ENCODE data around the gene RAPGEFL1. TPM values are rescaled to one million over a fixed set of nuclear protein-coding genes. Genes with fewer than 3 reads are reported as not detected.
"Not testable (repeated sequence)": the region's sequence is repeated elsewhere in the genome, so short reads cannot be mapped to it uniquely, and the experiment has no call there.

Gene RAPGEFL1
- total RNA-seq, 1 donor from 2014 or later, result 3.7 TPM

DNA sequence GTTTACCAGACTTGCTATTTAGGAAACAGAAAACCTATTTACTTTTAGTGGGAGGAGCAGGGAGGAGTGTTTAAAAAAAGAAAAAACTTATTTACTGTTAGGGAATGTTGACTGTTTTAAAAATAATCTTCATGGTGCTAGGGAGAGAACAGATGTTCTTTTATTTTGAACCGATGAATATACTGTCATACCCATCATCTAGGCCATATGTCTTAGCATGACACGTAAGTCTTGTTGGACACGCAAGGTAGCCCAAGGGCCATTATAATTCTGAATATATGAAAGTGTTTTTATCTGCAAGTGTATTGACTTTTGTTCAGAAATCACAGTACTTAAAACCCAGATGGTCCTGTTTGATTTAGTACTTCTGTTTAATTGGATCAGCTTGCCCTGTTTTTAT is 53.4 kb downstream of the RAPGEFL1 start:
- TF ChIP-seq, protein P1, sequence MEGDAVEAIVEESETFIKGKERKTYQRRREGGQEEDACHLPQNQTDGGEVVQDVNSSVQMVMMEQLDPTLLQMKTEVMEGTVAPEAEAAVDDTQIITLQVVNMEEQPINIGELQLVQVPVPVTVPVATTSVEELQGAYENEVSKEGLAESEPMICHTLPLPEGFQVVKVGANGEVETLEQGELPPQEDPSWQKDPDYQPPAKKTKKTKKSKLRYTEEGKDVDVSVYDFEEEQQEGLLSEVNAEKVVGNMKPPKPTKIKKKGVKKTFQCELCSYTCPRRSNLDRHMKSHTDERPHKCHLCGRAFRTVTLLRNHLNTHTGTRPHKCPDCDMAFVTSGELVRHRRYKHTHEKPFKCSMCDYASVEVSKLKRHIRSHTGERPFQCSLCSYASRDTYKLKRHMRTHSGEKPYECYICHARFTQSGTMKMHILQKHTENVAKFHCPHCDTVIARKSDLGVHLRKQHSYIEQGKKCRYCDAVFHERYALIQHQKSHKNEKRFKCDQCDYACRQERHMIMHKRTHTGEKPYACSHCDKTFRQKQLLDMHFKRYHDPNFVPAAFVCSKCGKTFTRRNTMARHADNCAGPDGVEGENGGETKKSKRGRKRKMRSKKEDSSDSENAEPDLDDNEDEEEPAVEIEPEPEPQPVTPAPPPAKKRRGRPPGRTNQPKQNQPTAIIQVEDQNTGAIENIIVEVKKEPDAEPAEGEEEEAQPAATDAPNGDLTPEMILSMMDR (IDR thresholded peaks at IDR 0.05; ENCODE audit: borderline replicate concordance), result no peak
- Histone ChIP-seq H3K9me3 (replicated peaks) (no peaks in the 10 kb centered on the region), H3K27me3 (ENCODE audit: low read depth) (no peaks in the 10 kb centered on the region), H3K36me3 (peaks cover 37% of the 10 kb centered on the region), H3K4me1 (peaks cover 17% of the 10 kb centered on the region), H3K27ac (replicated peaks) (no peak overlapping the region), H3K4me3 (no peak overlapping the region)
- no peak for DNase-seq
- intact Hi-C loops (cut with micrococcal nuclease), result no loop called here

DNA sequence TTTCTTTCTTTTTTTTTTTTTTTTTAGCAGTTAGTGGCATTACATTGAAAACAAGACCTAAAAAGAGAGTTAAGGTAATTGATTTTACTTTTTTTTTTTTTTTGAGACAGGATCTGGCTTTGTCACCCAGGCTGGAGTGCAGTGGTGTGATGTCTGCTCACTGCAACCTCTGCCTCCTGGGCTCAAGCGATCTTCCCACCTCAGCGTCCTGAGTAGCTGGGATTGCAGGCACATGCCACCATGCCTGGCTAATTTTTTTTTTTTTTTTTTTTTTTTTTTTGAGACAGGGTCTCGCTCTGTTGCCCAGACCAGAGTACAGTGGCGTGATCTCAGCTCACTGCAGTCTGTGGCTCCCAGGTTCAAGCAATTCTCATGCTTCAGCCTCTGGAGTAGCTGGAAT is 54.7 kb downstream of the RAPGEFL1 start:
- intact Hi-C loops (cut with micrococcal nuclease); DNase-seq; H3K27me3 ChIP-seq (ENCODE audit: low read depth); H3K27ac ChIP-seq (replicated peaks); H3K9me3 ChIP-seq (replicated peaks); H3K4me3 ChIP-seq: not testable (repeated sequence)
- H3K36me3 ChIP-seq, result peaks cover 37% of the 10 kb centered on the region
- H3K4me1 ChIP-seq, result peaks cover 10% of the 10 kb centered on the region

DNA sequence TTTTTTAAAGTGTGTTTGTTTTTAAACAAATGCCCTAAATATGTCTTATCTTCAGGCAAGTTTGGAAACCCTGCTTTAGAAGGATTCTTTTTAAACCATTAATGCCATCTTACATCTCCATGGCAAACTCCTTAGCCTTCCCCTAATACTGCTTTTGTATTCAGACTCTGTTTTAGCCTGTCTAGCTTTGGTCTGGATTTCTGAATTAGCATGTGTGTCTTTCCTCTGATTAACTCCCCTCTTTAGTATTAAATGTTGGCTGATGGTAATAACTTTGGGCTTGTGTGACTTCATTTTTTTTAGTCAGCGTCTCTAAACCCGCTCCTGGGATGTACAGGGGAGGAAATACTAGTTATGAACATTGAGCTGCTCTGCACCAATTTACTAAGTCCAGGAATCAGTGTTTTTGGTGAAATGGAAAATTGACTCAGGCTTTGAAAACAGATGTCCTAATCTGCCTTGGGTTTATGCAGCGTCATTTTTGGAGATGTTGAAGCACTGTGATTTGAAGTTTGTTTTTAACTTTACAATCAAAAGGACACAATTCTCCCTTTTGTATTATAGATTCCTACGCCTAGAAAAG is 64.1 kb downstream of the RAPGEFL1 start:
- Histone ChIP-seq H3K27me3 (ENCODE audit: low read depth) (no peaks in the 10 kb centered on the region), H3K4me1 (peaks cover 38% of the 10 kb centered on the region), H3K9me3 (replicated peaks) (no peaks in the 10 kb centered on the region), H3K27ac (replicated peaks) (no peak overlapping the region), H3K36me3 (no peaks in the 10 kb centered on the region), H3K4me3 (no peak overlapping the region)
- intact Hi-C loops (cut with micrococcal nuclease), result no loop called here
- DNase-seq, result no peak
- TF ChIP-seq, protein P1 (IDR thresholded peaks at IDR 0.05; ENCODE audit: borderline replicate concordance), result no peak

DNA sequence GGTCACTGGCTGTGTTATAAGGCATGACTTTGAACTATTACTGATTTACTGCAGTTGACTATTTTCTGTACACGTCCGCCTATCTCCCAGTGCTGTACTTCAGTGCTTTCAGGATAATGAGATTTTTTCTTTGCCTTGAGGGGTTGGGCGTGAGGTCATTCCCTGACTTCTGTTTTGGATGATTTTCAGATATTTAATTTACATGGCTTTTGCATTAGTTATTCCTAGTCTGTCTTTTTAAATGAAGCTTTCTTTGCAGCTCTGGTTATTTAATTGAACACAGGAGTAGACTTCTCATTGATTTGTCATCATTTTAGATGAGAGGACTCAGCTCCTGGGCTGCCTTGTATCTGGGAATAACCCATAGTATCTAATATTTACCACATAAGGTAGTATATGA is 65.5 kb downstream of the RAPGEFL1 start:
- Histone ChIP-seq H3K27ac (replicated peaks) (no peak overlapping the region), H3K4me1 (peaks cover 41% of the 10 kb centered on the region), H3K4me3 (no peak overlapping the region), H3K27me3 (ENCODE audit: low read depth) (no peaks in the 10 kb centered on the region), H3K36me3 (no peaks in the 10 kb centered on the region), H3K9me3 (replicated peaks) (no peaks in the 10 kb centered on the region)
- intact Hi-C loops (cut with micrococcal nuclease), result no loop called here
- DNase-seq, result no peak
- TF ChIP-seq, protein P1 (IDR thresholded peaks at IDR 0.05; ENCODE audit: borderline replicate concordance), result no peak

DNA sequence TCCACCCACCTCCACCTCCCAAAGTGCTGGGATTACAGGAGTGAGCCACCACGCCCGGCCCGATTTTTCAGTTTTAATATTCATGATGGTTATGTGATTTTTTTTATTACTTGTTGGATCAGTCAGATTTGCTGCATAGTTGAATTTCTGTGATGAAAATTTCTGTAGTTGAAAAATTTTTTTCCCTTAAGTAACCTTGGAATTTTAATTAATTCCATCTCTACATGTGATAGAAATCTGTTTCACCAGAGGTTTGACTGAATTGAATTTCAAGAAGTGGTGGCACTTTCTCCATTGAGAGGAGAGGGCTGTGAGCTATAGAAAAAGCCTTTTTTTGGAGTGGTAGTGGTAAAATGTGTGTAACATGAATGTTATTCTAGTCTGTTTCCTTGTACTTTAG is 66.5 kb downstream of the RAPGEFL1 start:
- TF ChIP-seq, protein P1 (IDR thresholded peaks at IDR 0.05; ENCODE audit: borderline replicate concordance), result no peak
- Histone ChIP-seq H3K36me3 (no peaks in the 10 kb centered on the region), H3K27ac (replicated peaks) (no peak overlapping the region), H3K27me3 (ENCODE audit: low read depth) (no peaks in the 10 kb centered on the region), H3K4me1 (peaks cover 51% of the 10 kb centered on the region), H3K4me3 (no peak overlapping the region), H3K9me3 (replicated peaks) (no peaks in the 10 kb centered on the region)
- intact Hi-C loops (cut with micrococcal nuclease), result no loop called here
- no peak for DNase-seq

DNA sequence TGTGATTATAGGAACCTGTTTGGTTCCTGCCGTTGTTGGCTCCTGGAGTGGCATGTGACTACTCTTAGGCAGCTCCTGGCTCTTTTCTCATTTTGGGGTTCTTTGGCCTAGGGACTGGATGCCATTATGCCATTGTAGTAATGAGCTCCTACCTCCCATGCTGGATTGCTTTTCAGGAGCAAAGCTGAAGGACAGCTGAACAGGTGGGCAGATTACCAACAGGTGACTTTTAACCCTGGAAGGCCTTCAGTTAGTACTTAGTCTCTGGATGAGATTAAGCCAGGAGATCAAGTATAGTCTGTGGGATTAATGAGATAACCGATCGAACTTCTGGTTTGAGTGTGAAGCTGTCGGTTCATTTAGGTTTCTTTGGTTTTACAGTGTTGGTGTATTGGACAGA is 67.0 kb downstream of the RAPGEFL1 start:
- DNase-seq, result no peak
- intact Hi-C loops (cut with micrococcal nuclease), result no loop called here
- no peaks in the 10 kb centered on the region for H3K27me3 ChIP-seq (ENCODE audit: low read depth)
- no peaks in the 10 kb centered on the region for H3K9me3 ChIP-seq (replicated peaks)
- H3K4me3 ChIP-seq, result no peak overlapping the region
- no peak overlapping the region for H3K27ac ChIP-seq (replicated peaks)
- no peaks in the 10 kb centered on the region for H3K36me3 ChIP-seq
- H3K4me1 ChIP-seq, result peaks cover 56% of the 10 kb centered on the region
- TF ChIP-seq, protein P1 (IDR thresholded peaks at IDR 0.05; ENCODE audit: borderline replicate concordance), result no peak

Small RNA genes lying within 50 kb of the gene (microRNA-seq; reads per million reads assigned to microRNA genes)
- 1.6 reads per million for gene MIR6866
- not detected for gene MIR6867

Other genes with a start within 250 kb of the RAPGEFL1 start
- gene ORMDL3, start 249.9 kb upstream of the RAPGEFL1 start, total RNA-seq, result 44.7 TPM
- not detected for gene LRRC3C, start 249.7 kb upstream of the RAPGEFL1 start, total RNA-seq
- gene GSDMA, start 214.5 kb upstream of the RAPGEFL1 start, total RNA-seq, result 0.66 TPM
- 86.7 TPM for gene PSMD3, start 196.7 kb upstream of the RAPGEFL1 start, total RNA-seq
- not detected for gene CSF3, start 162.0 kb upstream of the RAPGEFL1 start, total RNA-seq
- 58.2 TPM for gene MED24, start 123.1 kb upstream of the RAPGEFL1 start, total RNA-seq
- 78.3 TPM for gene THRA, start 114.5 kb upstream of the RAPGEFL1 start, total RNA-seq
- 19.1 TPM for gene NR1D1, start 76.9 kb upstream of the RAPGEFL1 start, total RNA-seq
- gene MSL1, start 55.5 kb upstream of the RAPGEFL1 start, total RNA-seq, result 39.8 TPM
- gene CASC3, start 36.9 kb upstream of the RAPGEFL1 start, total RNA-seq, result 44.0 TPM
- 12.5 TPM for gene WIPF2, start 41.8 kb downstream of the RAPGEFL1 start, total RNA-seq
- 0.55 TPM for gene CDC6, start 110.4 kb downstream of the RAPGEFL1 start, total RNA-seq
- 17.1 TPM for gene RARA, start 131.7 kb downstream of the RAPGEFL1 start, total RNA-seq
- gene GJD3, start 187.3 kb downstream of the RAPGEFL1 start, total RNA-seq, result 0.88 TPM
- 2.1 TPM for gene TOP2A, start 240.4 kb downstream of the RAPGEFL1 start, total RNA-seq

Data from left ventricle myocardium inferior (tissue), 1 donor.